LNCAP (cell line): ENCODE data around the gene RNF141.

Experiments used
- TF ChIP-seq, protein P1 (sequence below): fragments of 450-650 bp; IDR thresholded peaks from 2 replicates; pipeline ENCODE4 v1.5.1; 2017; ENCODE audit warnings: mild to moderate bottlenecking

RNF141 gene

DNA sequence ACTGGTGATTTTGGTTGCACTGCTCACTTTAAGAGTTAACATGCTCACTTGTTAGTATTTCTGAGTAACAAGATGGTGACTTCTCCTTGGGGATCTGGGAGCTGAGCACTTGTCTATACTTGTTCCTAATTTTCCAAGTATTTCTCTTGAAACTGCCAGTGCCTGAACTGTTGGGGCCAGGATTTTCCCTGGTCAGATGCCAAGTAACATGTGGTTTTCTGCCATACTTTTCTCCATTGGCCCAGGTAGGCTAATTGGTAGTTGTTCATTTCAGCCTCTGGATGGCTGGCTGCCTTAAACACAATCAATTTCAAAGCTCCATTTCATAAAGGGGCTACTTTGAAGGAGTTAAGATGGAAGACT lies 35.0 kb downstream of the RNF141 start:
- TF ChIP-seq, protein P1, sequence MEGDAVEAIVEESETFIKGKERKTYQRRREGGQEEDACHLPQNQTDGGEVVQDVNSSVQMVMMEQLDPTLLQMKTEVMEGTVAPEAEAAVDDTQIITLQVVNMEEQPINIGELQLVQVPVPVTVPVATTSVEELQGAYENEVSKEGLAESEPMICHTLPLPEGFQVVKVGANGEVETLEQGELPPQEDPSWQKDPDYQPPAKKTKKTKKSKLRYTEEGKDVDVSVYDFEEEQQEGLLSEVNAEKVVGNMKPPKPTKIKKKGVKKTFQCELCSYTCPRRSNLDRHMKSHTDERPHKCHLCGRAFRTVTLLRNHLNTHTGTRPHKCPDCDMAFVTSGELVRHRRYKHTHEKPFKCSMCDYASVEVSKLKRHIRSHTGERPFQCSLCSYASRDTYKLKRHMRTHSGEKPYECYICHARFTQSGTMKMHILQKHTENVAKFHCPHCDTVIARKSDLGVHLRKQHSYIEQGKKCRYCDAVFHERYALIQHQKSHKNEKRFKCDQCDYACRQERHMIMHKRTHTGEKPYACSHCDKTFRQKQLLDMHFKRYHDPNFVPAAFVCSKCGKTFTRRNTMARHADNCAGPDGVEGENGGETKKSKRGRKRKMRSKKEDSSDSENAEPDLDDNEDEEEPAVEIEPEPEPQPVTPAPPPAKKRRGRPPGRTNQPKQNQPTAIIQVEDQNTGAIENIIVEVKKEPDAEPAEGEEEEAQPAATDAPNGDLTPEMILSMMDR = no peak

DNA sequence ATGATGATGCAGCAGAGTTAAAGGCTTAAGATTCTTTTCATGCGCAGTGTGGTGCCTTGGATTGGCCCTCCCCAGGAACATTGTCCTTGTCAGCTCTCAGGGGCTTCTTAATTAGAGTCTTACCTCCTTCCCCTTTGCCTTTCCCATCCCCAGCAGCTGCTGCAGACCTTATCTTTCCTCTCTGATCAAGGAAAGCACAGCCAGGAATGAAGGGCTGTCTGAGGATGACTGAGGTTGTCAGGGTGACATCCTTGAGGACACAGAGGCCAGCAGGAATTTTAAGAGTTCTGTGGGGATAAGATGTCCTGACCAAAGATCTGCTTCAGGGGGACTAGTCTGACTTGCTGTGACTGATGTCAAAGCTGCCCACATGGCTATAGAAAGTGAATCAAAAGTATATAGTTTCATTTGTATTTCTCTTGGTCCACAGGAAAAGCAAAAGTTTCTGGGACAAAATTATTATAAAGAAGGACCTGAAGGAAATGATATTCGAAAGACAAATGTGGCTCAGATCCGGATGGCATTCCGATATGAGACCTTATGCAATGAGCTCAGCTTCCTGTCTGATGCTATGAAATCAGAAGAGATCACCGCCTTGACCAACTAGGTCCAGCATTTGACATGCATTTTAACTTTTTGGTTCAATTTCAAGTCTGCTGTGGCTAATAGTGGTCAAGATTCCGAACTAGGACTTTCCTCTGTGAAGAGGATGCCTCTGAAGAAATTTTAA lies 35.5 kb downstream of the RNF141 start:
- TF ChIP-seq, protein P1 = no peak

DNA sequence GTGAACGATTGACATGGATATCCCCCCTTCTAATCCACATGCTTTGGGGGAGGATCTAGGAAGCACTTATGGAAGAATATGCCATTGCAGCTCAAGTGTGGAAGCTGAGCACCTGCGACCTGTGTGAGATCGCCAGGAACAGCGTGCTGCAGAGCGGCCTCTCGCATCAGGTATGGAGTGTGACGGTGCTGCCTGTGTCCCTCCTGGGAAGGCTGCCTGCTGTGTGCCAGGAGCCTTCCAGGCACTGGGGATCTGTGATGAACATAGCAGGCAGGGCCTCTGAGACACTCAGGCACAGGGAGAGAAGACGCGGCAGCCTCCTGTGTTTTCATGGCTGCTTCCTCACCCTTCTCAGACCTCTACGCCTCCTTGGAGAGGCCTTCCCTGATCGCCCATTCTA lies 36.5 kb downstream of the RNF141 start:
- TF ChIP-seq, protein P1 = no peak

DNA sequence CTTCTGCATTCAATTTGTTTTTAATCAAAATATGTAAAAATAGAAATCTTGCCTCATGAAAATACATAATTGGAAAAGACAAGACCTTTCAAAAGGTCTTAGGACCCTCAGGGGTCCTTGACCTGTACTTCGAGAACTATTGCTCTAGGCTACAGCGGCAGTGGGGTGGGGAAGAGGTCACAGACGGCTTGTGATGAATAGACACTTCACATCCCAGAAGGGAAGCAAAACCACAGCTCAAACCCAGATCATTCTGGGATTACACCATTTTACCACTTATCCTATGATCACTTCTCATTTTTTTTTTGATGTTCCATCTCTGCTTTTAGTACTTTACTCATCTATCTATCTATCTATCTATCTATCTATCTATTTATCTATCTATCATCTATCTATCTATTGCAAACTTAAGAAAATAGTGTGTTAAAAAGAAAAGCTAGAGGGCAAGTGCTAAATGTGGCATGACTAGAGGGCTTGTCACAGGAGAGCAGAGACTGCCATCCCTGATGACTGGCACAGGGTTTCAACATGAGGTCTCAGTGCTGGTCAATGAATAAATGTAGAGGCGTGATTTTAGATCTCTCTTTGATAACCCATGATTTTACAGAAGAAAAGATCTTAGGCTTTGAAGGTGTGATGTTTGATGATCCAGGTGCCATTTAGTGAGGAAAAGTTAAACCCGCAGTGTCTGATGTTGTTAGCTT lies 37.1 kb downstream of the RNF141 start:
- TF ChIP-seq, protein P1 = no peak

DNA sequence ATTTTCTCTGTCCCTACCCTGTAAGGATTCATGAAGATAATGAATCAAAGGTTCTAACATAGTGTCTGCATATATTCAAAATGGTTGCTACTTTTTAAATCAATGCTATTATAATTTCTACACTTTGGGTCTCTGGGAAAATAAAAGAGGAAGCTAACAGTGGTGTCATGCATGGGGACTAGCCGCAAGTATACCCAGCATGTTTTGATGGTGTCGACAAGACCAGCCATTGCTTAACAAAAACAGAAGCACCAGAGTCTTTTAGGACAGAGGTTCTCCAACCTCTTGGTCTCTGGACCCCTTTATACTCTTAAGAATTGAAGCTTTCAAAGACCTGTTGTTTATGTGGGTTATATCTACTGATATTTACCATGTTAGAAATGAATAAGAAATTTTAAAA lies 37.8 kb downstream of the RNF141 start:
- TF ChIP-seq, protein P1 = no peak

DNA sequence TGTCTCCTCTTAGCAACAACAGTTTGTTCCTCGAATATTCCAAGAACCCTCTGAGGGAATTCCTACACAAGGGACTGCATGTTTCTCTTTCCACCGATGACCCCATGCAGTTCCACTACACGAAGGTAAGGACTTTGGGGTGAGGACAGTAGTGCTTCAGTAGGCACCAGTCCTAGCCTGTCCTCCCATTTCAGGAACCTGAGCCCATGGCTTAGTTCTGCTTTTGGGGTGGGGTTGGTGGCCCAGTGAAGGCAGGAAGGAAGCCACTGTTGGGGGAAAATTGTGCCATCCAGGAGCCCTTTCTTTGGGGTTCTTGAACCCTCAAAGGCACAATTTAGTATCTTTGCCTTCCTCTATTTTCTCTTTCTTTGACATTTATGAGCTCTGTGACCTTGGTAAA lies 38.2 kb downstream of the RNF141 start:
- TF ChIP-seq, protein P1 = no peak

DNA sequence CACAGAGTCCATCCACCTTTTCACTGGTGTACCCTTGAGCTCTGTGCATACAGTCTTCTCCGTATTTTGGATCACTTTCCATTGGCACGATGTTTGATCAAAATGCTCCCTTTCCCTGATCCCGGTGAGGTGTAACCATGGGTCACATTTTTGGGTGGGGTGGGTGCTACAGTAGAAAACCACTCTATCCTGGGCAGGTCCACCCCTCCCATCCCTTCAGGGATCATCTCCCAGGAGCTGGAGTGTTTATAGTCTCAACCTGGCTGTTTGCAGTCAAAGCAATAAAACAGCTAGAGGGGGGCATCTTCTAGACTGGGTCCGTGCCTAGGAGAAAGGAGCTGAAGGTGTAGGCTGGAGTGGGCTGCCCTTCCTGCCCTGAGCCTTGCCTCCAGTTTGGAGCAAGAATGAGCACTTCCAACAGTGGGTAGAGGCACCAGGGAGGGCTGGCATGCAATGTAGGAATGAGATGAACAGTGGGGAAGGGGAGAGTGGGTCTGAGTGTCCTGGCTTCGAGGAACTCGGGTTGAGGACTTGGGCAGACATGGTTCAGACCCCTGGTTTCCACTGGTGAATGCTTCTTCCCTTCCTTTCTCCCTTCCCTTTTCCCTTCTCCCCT lies 38.8 kb downstream of the RNF141 start:
- TF ChIP-seq, protein P1 = no peak
